GM18951 (cell line): ENCODE results near the gene CMAS.

Experiments used
- POLR2A ChIP-seq: IDR thresholded peaks from 4 replicates; pipeline ENCODE4 v1.6.1; 2011; ENCODE audit warnings: mild to moderate bottlenecking; ENCODE audit not compliant: insufficient read length, insufficient read depth; ENCODE audit errors: extremely low read depth
- in situ Hi-C: fragments of 300-500 bp; cut with MboI; formaldehyde crosslinking; loops from one replicate; pipeline ENCODE4 v1.12.0; 2022; ENCODE audit warnings: low sequenced_read_pairs, mixed read lengths, inconsistent platforms; ENCODE audit not compliant: unreplicated experiment

CMAS gene

GRCh38 chr12:22103418-22103817, 57.4 kb downstream of the CMAS start:
- TF ChIP-seq POLR2A = no peak
- in situ Hi-C loops = loop anchor here (25.0 kb wide), 1 partner anchor 334 kb away; no protein-coding TSS in a partner anchor

- TF ChIP-seq POLR2A = no peak
- in situ Hi-C loops = loop anchor here (25.0 kb wide), 1 partner anchor 332 kb away; no protein-coding TSS in a partner anchor
Measured at GRCh38 chr12:22105542-22105941, 59.5 kb downstream of the CMAS start.

- in situ Hi-C loops = loop anchor here (25.0 kb wide), 1 partner anchor 327 kb away; no protein-coding TSS in a partner anchor
- no peak for TF ChIP-seq POLR2A
Measured at GRCh38 chr12:22110176-22110575, 64.2 kb downstream of the CMAS start.
